GM18502 (cell line): Measurements from ENCODE around the gene POLR2A.

Experiments used
- ATAC-seq: cut with Tn5 transposase; IDR thresholded peaks from one replicate; pipeline ENCODE4 v1.9.1; 2021; ENCODE audit warnings: mild to moderate bottlenecking; ENCODE audit not compliant: unreplicated experiment, poor library complexity

Gene POLR2A

GRCh38 chr17:7544911-7545310 is 60.7 kb downstream of the POLR2A start:
- no peak for ATAC-seq

DNA sequence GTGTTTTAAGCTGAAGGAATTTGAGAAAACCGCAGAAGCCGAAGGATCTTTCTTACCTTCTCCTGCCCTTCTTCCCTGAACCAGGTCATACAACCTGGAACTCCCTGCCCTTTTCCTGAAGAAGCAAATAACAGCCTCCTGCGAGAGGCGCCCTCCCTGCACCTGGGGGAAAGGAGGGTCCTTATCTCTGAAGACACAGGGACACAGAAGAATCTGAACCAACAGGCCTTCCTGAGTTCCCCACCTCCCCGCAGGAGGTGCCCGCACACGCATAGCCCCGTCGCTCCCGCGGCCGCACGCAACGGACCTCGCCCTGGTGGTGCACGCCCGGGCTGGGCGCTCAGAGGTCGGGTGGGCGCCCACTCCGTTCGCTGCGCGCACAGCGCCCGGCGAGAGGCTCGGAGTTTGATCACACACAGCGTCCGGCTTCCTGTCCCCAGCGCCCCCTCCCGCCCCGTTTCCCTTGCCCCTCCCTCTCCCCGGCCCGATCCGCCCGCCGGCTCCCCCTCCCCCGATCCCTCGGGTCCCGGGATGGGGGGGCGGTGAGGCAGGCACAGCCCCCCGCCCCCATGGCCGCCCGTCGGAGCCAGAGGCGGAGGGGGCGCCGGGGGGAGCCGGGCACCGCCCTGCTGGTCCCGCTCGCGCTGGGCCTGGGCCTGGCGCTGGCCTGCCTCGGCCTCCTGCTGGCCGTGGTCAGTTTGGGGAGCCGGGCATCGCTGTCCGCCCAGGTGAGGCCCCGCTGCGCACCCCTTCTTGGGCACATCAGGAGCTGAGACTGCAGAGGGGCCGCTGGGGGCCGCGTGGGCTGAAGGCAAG is 64.6 kb downstream of the POLR2A start, which contains the start of gene TNFSF12:
TSS of gene TNFSF12 (plus strand) at position 474 of the 816 bp plus-strand sequence. CDS start at position 570, 96 bp downstream.
- ATAC-seq: no peak
